Ramos (cell line): Measurements from ENCODE around the gene CLDN11.

Experiments
- in situ Hi-C: fragments of 300-500 bp; cut with MboI; formaldehyde crosslinking; loops from one replicate; pipeline ENCODE4 v1.14.3; 2022; ENCODE audit warnings: low sequenced_read_pairs; ENCODE audit not compliant: unreplicated experiment

Gene CLDN11

GRCh38 chr3:170467571-170468147 is 49.0 kb downstream of the CLDN11 start:
- in situ Hi-C loops: no loop called here

- in situ Hi-C loops: no loop called here
Measured at GRCh38 chr3:170469151-170470062, 50.7 kb downstream of the CLDN11 start.

GRCh38 chr3:170470063-170471016 is 51.7 kb downstream of the CLDN11 start:
- in situ Hi-C loops: no loop called here

- in situ Hi-C loops: no loop called here
Measured at GRCh38 chr3:170471149-170471548, 52.5 kb downstream of the CLDN11 start.

GRCh38 chr3:170473358-170473757 is 54.7 kb downstream of the CLDN11 start:
- in situ Hi-C loops: no loop called here

- in situ Hi-C loops: no loop called here
Measured at GRCh38 chr3:170475092-170475685, 56.5 kb downstream of the CLDN11 start.

- in situ Hi-C loops: no loop called here
Measured at GRCh38 chr3:170476291-170476690, 57.6 kb downstream of the CLDN11 start.

GRCh38 chr3:170477395-170477794 is 58.7 kb downstream of the CLDN11 start:
- in situ Hi-C loops: no loop called here

GRCh38 chr3:170480111-170480510 is 61.4 kb downstream of the CLDN11 start:
- in situ Hi-C loops: no loop called here

- in situ Hi-C loops: no loop called here
Measured at GRCh38 chr3:170482199-170482598, 63.5 kb downstream of the CLDN11 start.

GRCh38 chr3:170483485-170484262 is 65.0 kb downstream of the CLDN11 start:
- in situ Hi-C loops: no loop called here
